IMR-90 (cell line): Measurements from ENCODE around the gene ANKMY1. TPM values are rescaled to one million over a fixed set of nuclear protein-coding genes. Genes with fewer than 3 reads are reported as not detected.
A peak's percentile ranks its signal among the peaks of the same experiment; 100 is the strongest.

ENCODE experiments used
- ATAC-seq: fragments of 200-7000 bp; cut with Tn5 transposase; 2 replicates; pipeline ENCODE4 v1.9.1; 2020; ENCODE audit warnings: low read depth, mild to moderate bottlenecking, moderate library complexity
- BruUV-seq: library from RNA; stranded (reverse); fragments of 400-500 nt; replicated peaks from 2 replicates; lab custom pipeline; 2021; lab: Mats Ljungman, UMichigan
- CTCF ChIA-PET: fragments of 300-600 bp; formaldehyde crosslinking; extraction: SDS; loops from one replicate; lab custom pipeline; 2021; ENCODE audit warnings: antibody characterized with exemption; lab: Yijun Ruan, JAX
- POLR2A ChIA-PET: fragments of 300-600 bp; sonication (Branson Sonifier 250); formaldehyde crosslinking; loops from one replicate; lab custom pipeline; 2022; ENCODE audit warnings: antibody characterized with exemption; ENCODE audit not compliant: unreplicated experiment; lab: Charles Lee
- DNase-seq: peaks from one replicate; pipeline ENCODE4 v3.0.0; 2013
- H2AFZ ChIP-seq: replicated peaks from 2 replicates; pipeline ENCODE3; 2013; ENCODE audit warnings: low read length, mild to moderate bottlenecking; ENCODE audit not compliant: poor library complexity
- H2AK5ac ChIP-seq: 2 replicates; pipeline ENCODE4 v1.6.1; 2013; ENCODE audit warnings: low read depth, low read length, inconsistent platforms
- H2AK9ac ChIP-seq: replicated peaks from 2 replicates; pipeline ENCODE3; 2013; ENCODE audit warnings: mild to moderate bottlenecking, low read depth, low read length, moderate library complexity; ENCODE audit not compliant: poor library complexity
- H2BK120ac ChIP-seq: 2 replicates; pipeline ENCODE4 v1.6.1; 2013; ENCODE audit warnings: low read depth, low read length, inconsistent platforms
- H2BK15ac ChIP-seq: 3 replicates; pipeline ENCODE4 v1.6.1; 2013; ENCODE audit warnings: low read depth, low read length, inconsistent platforms
- H2BK20ac ChIP-seq: 2 replicates; pipeline ENCODE4 v1.6.1; 2013; ENCODE audit warnings: low read depth, mild to moderate bottlenecking, inconsistent platforms, low read length, moderate library complexity
- H2BK5ac ChIP-seq: 2 replicates; pipeline ENCODE4 v1.6.1; 2013; ENCODE audit warnings: mild to moderate bottlenecking, low read depth, low read length, inconsistent platforms; ENCODE audit not compliant: poor library complexity, severe bottlenecking
- H3K14ac ChIP-seq: replicated peaks from 2 replicates; pipeline ENCODE4 v1.6.1; 2013; ENCODE audit warnings: low read depth, low read length, inconsistent platforms
- H3K18ac ChIP-seq: 2 replicates; pipeline ENCODE4 v1.6.1; 2013; ENCODE audit warnings: low read depth, low read length, control low read depth
- H3K23ac ChIP-seq: 2 replicates; pipeline ENCODE4 v1.6.1; 2013; ENCODE audit warnings: low read depth, low read length, inconsistent platforms
- H3K27ac ChIP-seq: 2 replicates; pipeline ENCODE4 v1.5.1; 2013; ENCODE audit warnings: mild to moderate bottlenecking, control low read depth, low read length; ENCODE audit not compliant: insufficient read depth
- H3K27me3 ChIP-seq: 2 replicates; pipeline ENCODE4 v1.6.1; 2013; ENCODE audit warnings: low read length; ENCODE audit not compliant: control insufficient read depth, insufficient read depth
- H3K36me3 ChIP-seq: 2 replicates; pipeline ENCODE4 v1.6.1; 2013; ENCODE audit warnings: low read length, mixed read lengths; ENCODE audit not compliant: control insufficient read depth, insufficient read depth
- H3K4ac ChIP-seq: 2 replicates; pipeline ENCODE4 v1.6.1; 2013; ENCODE audit warnings: low read depth, low read length, inconsistent platforms
- H3K4me1 ChIP-seq: 2 replicates; pipeline ENCODE4 v1.6.1; 2013; ENCODE audit warnings: low read length, mixed read lengths; ENCODE audit not compliant: control insufficient read depth, insufficient read depth
- H3K4me2 ChIP-seq: 2 replicates; pipeline ENCODE4 v1.6.1; 2013; ENCODE audit warnings: low read depth, mild to moderate bottlenecking, control low read depth, low read length, moderate library complexity
- H3K4me3 ChIP-seq: 2 replicates; pipeline ENCODE4 v1.5.1; 2013; ENCODE audit warnings: low read depth, mild to moderate bottlenecking, control low read depth, low read length, moderate library complexity; ENCODE audit not compliant: insufficient read depth
- H3K56ac ChIP-seq: 2 replicates; pipeline ENCODE4 v1.6.1; 2013; ENCODE audit warnings: low read length, inconsistent platforms; ENCODE audit not compliant: insufficient read depth; ENCODE audit errors: extremely low read depth
- H3K79me1 ChIP-seq, 2 experiments: 2 replicates each; pipeline ENCODE4 v1.6.1; 2013; ENCODE audit warnings: low read length in 2 of 2, inconsistent platforms in 1 of 2, low read depth in 1 of 2
- H3K9ac ChIP-seq: 2 replicates; pipeline ENCODE4 v1.6.1; 2013; ENCODE audit warnings: low read depth, low read length, control low read depth
- H3K9me1 ChIP-seq: 2 replicates; pipeline ENCODE4 v1.6.1; 2013; ENCODE audit warnings: low read length, inconsistent platforms; ENCODE audit not compliant: insufficient read depth
- H3K9me3 ChIP-seq: 2 replicates; pipeline ENCODE4 v1.6.1; 2013; ENCODE audit warnings: low read length; ENCODE audit not compliant: control insufficient read depth, insufficient read depth
- H4K20me1 ChIP-seq: 2 replicates; pipeline ENCODE4 v1.6.1; 2013; ENCODE audit warnings: low read length, inconsistent platforms; ENCODE audit not compliant: insufficient read depth
- H4K5ac ChIP-seq: 2 replicates; pipeline ENCODE4 v1.6.1; 2013; ENCODE audit warnings: mild to moderate bottlenecking, low read depth, low read length, control low read depth
- H4K8ac ChIP-seq, 2 experiments: 2 replicates each; pipeline ENCODE4 v1.6.1; 2013; ENCODE audit warnings: low read depth in 2 of 2, low read length in 2 of 2, control low read depth in 1 of 2, inconsistent platforms in 1 of 2
- H4K91ac ChIP-seq: 2 replicates; pipeline ENCODE4 v1.6.1; 2013; ENCODE audit warnings: low read depth, low read length, inconsistent platforms; ENCODE audit not compliant: insufficient read depth
- CEBPB ChIP-seq: IDR thresholded peaks from 2 replicates; pipeline ENCODE4 v1.6.1; 2012; ENCODE audit warnings: low read depth, low read length, improper control_type of control experiment
- FOS ChIP-seq: fragments of 150-350 bp; IDR thresholded peaks from 2 replicates; pipeline ENCODE4 v1.6.1; 2016; ENCODE audit warnings: low read depth, low read length
- MAZ ChIP-seq: IDR thresholded peaks from 2 replicates; pipeline ENCODE4 v1.6.1; 2012; ENCODE audit warnings: low read depth, mild to moderate bottlenecking, low read length, improper control_type of control experiment, moderate library complexity, borderline replicate concordance
- MXI1 ChIP-seq: IDR thresholded peaks from 2 replicates; pipeline ENCODE4 v1.6.1; 2012; ENCODE audit warnings: low read depth, mild to moderate bottlenecking, low read length, moderate library complexity, borderline replicate concordance
- NFE2L2 ChIP-seq: fragments of 150-350 bp; IDR thresholded peaks from 2 replicates; pipeline ENCODE4 v1.6.1; 2016; ENCODE audit warnings: low read depth, mild to moderate bottlenecking, low read length
- POLR2A ChIP-seq: IDR thresholded peaks from 2 replicates; pipeline ENCODE4 v1.6.1; 2012; ENCODE audit warnings: mild to moderate bottlenecking, low read depth, low read length
- RFX5 ChIP-seq: IDR thresholded peaks from 2 replicates; pipeline ENCODE4 v1.8.0; 2012; ENCODE audit warnings: low read depth, mild to moderate bottlenecking, low read length, moderate library complexity
- WGBS, 2 experiments: methylation state at CpG; one replicate each; pipeline versions ENCODE4 v1.1.5 to v1.1.7; 2013; ENCODE audit warnings: missing lambda C conversion rate in 2 of 2; ENCODE audit not compliant: insufficient read length in 1 of 2; ENCODE audit errors: extremely low coverage in 2 of 2; 5-methylcytosine and 5-hydroxymethylcytosine counted together
- dilution Hi-C: fragments of 300-500 bp; cut with HindIII; formaldehyde crosslinking; loops from one replicate; pipeline ENCODE4 v1.14.3; 2018; ENCODE audit warnings: low sequenced_read_pairs; ENCODE audit not compliant: unreplicated experiment
- in situ Hi-C: fragments of 300-500 bp; cut with MboI; formaldehyde crosslinking; loops from 3 replicates; pipeline ENCODE4 v1.14.3; 2019; ENCODE audit warnings: low sequenced_read_pairs, inconsistent platforms, mixed read lengths
- intact Hi-C: fragments of 100-400 bp; cut with micrococcal nuclease; formaldehyde crosslinking; loops from 2 replicates; pipeline ENCODE4 v1.10.0; 2022
- polyA plus RNA-seq, 3 experiments: library from polyadenylated mRNA; depleted of rRNA; stranded (reverse); fragments of >200 nt; gene quantifications; 2 replicates each; pipeline ENCODE4 v1.2.3, GENCODE V29; 2012; ENCODE audit warnings: low replicate concordance in 1 of 3
- total RNA-seq: library from RNA; depleted of rRNA; stranded (reverse); fragments of >200 nt; gene quantifications from 2 replicates; pipeline ENCODE4 v1.2.3, GENCODE V29; 2012
- TF ChIP-seq, protein P1 (sequence below): fragments of 150-350 bp; IDR thresholded peaks from 2 replicates; pipeline ENCODE4 v1.6.1; 2016; ENCODE audit warnings: low read depth, mild to moderate bottlenecking, low read length, moderate library complexity, borderline replicate concordance

The ANKMY1 gene
- total and polyA plus RNA-seq, 2 of the 4 experiments (the other 2 are of a cell fraction) = 2.9 to 5.5 TPM

DNA sequence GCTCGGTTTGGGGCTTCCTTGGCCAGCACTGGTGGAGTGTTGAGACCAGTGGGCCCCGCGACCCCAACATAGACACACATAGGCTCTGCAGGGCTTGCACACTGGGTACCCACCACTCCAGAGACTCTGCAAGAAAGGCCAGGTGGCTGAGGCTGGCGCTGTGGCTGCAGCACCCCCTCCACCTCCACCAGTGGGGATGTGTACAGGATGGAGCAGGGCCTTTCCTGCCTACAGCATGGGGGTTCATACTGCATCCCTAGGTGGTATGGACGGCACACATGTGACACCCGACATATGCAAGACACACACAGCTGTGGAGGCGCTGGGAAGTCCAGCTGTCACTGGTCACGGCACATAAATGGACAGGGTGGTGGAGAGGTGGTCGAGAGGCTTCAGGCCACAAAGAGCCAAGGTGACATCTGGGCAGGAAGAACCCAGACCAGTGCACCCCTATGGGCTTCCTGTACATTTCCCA, 11.8 kb upstream of the ANKMY1 start:
- Histone ChIP-seq H3K4ac (peak overlapping the region; percentile 69; the same call in 1 of the 2 replicates), H3K27ac (no peak overlapping the region; the same call in 1 of the 2 replicates), H3K4me3 (peak overlapping the region; percentile 58), H3K79me1 (peaks cover 7 to 56% of the 10 kb centered on the region in 2 experiments; a peak in 3 of 4 replicates), H3K18ac (no peak overlapping the region), H3K4me1 (peaks cover 35% of the 10 kb centered on the region), H4K91ac (no peak overlapping the region), H3K9me1 (peaks cover 32% of the 10 kb centered on the region), H3K9me3 (no peaks in the 10 kb centered on the region), H4K5ac (no peak overlapping the region), H2AFZ (peak overlapping the region; percentile 93), H2BK20ac (no peak overlapping the region), H2AK5ac (peak overlapping the region; percentile 43), H3K27me3 (no peaks in the 10 kb centered on the region), H3K23ac (peak overlapping the region; percentile 77; the same call in 1 of the 2 replicates), H3K9ac (peak overlapping the region; percentile 77; the same call in 1 of the 2 replicates), H3K14ac (peak overlapping the region; percentile 79; the same call in 1 of the 2 replicates), H2BK5ac (no peak overlapping the region), H3K36me3 (peaks cover 5% of the 10 kb centered on the region), H2BK120ac (no peak overlapping the region), H3K4me2 (peak overlapping the region; percentile 98), H4K8ac (no peak overlapping the region), H4K20me1 (peaks cover 13% of the 10 kb centered on the region), H2BK15ac (no peak overlapping the region), H2AK9ac (peak overlapping the region; percentile 96), H3K56ac (peak overlapping the region; percentile 0; the same call in 1 of the 2 replicates)
- no TSS peak for BruUV-seq
- TF ChIP-seq NFE2L2 (no peak), FOS (no peak), RFX5 (no peak), POLR2A (no peak), MXI1 (no peak), MAZ (no peak), CEBPB (no peak)
- TF ChIP-seq, protein P1, sequence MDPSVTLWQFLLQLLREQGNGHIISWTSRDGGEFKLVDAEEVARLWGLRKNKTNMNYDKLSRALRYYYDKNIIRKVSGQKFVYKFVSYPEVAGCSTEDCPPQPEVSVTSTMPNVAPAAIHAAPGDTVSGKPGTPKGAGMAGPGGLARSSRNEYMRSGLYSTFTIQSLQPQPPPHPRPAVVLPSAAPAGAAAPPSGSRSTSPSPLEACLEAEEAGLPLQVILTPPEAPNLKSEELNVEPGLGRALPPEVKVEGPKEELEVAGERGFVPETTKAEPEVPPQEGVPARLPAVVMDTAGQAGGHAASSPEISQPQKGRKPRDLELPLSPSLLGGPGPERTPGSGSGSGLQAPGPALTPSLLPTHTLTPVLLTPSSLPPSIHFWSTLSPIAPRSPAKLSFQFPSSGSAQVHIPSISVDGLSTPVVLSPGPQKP = no peak
- ATAC-seq = no peak
- in situ Hi-C loops = no loop called here
- intact Hi-C loops = loop anchor here (5.0 to 10.0 kb wide), 2 partner anchors 337 to 425 kb away; partner anchors contain the start of gene SNED1
- 80% methylated on average over 1 of the region's 9 CpGs; no CpG with 5 or more reads in 1 of the 2 experiments for WGBS, 2 experiments
- dilution Hi-C loops = no loop called here
- DNase-seq = no peak
- POLR2A ChIA-PET = no interaction called here
- CTCF ChIA-PET = no interaction called here
